HG02610 (cell line): Measurements from ENCODE around the gene IRF8.
A peak's percentile ranks its signal among the peaks of the same experiment; 100 is the strongest.
"Not testable (repeated sequence)": the region's sequence is repeated elsewhere in the genome, so short reads cannot be mapped to it uniquely, and the experiment has no call there.

Experiments
- ATAC-seq: cut with Tn5 transposase; IDR thresholded peaks from one replicate; pipeline ENCODE4 v1.9.1; 2021; ENCODE audit warnings: mild to moderate bottlenecking, moderate library complexity; ENCODE audit not compliant: unreplicated experiment

Gene IRF8

DNA sequence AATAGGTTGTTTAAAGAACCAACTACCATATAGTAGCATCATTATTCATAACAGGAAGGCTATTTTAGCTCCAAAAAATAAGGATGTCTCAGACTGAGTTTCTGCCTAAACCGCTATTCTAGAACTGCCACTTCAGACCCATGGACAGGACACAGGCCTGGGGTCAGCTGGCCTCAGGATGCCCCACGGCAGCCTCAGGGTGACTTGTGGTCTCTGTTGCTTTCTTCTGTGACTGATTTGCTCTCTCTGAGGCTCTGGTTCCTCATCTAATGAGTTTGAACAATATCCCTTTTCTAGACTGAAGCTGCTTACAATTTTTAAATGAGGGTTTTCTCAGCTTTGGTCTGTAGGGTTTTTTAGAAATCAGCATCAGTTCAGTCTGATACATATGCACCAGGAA, 31.8 kb upstream of the IRF8 start:
- no peak for ATAC-seq

DNA sequence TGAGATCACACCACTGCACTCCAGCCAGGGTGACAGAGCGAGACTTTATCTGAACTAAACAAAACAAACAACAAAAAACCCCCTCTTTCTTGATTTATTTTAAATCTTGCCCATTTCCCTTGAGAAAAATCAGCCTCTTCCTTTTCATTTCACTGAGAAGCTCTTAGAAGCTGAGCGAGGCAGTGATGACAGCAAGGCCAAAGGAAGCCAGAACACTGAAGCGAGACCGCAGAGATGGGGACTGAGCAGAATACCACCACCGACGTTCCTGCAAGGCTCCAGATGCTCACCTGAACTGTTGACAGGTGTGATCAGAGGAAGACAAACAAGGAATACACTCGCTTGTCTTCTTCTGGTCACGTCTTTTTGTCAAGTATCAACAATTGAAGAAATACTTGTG, 30.5 kb upstream of the IRF8 start:
- no peak for ATAC-seq

GRCh38 chr16:85869206-85869605, 29.8 kb upstream of the IRF8 start:
- no peak for ATAC-seq

GRCh38 chr16:85869785-85870558, 29.0 kb upstream of the IRF8 start:
- ATAC-seq = no peak

- no peak for ATAC-seq
Observed at GRCh38 chr16:85871756-85872155, 27.2 kb upstream of the IRF8 start.

GRCh38 chr16:85872734-85873133, 26.2 kb upstream of the IRF8 start:
- ATAC-seq = no peak

GRCh38 chr16:85873153-85873552, 25.8 kb upstream of the IRF8 start:
- no peak for ATAC-seq

- ATAC-seq = not testable (repeated sequence)
Observed at GRCh38 chr16:85874031-85874430, 24.9 kb upstream of the IRF8 start.

DNA sequence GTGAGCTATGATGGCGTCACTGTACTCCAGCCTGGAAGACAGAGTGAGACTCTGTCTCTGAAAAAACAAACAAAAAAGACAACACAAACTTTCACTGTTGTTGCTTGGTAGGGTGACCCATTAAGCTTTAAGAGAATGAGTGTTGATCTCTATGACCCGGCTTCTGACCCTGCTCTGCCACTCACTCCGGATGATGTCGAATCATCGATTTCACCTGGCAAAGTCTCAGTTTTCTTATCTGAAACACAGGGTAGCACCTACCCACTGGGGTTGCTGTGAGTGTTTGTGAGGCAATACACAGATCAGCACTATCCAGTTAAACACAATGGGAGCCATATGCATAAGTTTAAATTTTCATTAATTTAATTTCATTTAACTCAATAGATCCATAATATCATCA, 20.6 kb upstream of the IRF8 start:
- ATAC-seq = no peak

DNA sequence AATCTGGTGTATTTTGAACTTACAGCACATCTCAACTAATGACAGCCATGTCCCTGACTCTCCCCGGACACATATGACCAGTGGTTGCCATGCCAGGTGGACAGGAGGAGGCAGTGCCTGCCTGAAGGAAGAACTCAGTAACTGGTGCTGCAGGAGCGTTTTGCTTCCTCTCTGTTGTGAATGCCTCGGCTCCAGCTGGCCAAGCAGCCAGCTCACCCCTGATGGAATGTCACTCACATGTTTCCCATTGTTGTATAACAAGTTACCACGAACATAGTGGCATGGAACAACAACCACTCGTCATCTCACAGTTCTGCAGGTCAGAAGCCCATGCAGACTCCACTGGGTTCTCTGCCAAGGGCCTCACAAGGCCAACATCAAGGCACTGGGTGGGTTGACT, 20.1 kb upstream of the IRF8 start:
- no peak for ATAC-seq

- ATAC-seq = no peak
Observed at GRCh38 chr16:85879549-85879948, 19.4 kb upstream of the IRF8 start.

DNA sequence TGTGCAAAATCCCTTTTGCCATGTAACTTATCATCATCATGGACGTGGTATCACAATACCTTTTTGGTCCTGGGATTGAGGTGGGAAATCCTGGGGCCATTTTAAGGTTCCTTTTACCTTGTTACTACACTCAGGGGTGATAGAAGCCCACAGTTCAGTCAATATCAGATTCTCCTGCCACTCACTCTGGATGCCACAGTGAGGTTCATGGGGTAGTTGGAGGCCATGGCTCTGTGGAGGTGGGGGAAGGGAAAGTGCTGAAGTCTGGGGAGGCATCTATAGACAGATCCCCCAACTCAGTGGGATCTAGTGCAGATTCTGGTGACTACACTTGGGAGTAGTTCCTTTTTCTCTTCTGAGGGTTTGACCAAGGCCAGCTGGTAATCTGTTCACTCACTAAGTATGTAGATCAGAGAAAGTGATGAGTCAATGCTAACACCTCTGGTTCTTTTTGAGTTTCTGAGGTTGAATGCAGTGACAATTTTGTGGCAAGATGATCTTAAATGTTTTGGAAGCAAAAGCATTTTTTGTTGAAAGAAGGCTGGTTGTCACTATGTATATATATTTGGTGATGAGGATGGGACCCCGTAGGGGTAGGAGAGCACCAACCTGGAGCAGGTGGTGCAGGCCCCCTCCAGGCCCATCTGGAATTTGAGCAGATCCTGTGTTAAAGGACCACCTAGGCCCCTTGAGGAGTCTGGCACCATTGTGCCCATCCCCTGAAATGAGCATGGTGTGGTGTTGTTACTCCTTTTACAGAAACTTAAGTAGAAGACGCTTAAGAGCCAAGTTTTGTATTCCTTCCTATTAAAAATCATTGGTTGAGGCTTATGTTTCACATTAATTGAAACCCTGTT, 18.8 kb upstream of the IRF8 start:
- ATAC-seq = peak; percentile 86

DNA sequence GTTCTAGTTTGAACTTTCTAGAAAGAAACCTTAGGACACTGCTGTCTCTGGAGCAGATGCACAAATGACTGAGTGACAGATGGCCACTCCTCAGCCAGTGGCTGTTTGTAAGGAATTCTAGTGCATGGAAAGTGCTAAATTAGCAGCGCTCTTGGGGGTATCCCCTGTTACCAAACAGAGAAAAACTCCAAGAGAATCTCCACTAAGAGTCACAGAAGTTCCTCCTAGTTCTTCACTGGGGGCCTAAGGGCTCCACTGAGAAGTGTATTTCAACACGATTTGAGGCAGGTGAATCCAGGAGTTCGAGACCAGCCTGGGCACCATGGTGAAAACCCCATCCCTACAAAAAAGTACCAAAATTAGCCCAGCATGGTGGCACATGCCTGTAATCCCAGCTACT, 18.1 kb upstream of the IRF8 start:
- no peak for ATAC-seq

DNA sequence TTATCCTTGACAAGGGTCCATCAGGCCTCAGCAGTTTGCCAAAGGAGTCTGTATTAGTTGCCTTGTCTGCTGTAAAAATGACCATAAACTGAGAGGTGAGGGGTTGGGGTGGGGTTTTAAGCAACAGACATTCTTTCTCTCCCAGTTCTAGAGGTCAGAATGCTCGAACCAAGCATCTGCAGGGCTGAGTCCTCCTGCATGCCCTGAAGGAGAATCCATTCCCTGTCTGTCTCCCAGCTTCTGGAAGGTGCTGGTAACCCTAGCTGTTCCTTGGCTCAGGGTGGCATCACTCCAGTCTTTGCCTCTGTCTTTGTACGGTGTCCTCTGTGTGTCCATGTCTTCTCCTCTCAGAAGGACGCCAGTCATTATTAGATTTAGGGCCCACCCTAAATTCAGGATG, 17.5 kb upstream of the IRF8 start:
- no peak for ATAC-seq

GRCh38 chr16:85882181-85882810, 16.7 kb upstream of the IRF8 start:
- ATAC-seq = no peak

DNA sequence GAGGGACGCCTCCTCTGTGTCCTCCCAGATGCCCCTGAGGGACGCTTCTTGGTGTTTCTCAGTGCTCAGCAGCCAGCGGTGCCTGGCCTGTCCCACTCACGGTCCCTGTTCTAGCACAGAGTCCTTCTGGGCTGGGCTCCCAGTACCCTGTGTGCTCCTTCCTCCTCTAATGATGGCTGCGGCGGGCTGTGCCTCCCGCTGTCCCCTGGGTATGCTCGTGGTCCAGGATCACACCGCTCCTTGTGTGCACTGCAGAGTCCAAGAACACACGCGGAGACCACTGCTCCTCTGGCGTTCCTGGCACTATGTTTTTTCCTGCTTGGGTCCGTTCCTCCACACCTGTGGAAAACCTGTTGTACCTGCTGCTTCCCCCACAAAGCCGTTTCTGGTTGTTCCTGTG, 15.1 kb upstream of the IRF8 start:
- ATAC-seq = no peak

GRCh38 chr16:85884808-85885463, 14.0 kb upstream of the IRF8 start:
- ATAC-seq = no peak

- no peak for ATAC-seq
Observed at GRCh38 chr16:85885537-85885936, 13.4 kb upstream of the IRF8 start.

- peak; percentile 82 for ATAC-seq
Observed at GRCh38 chr16:85888405-85889331, 10.3 kb upstream of the IRF8 start.
